ENCODE data around the gene PPP1R26. TPM values are rescaled to one million over a fixed set of nuclear protein-coding genes. Genes with fewer than 3 reads are reported as not detected.
"Not testable (repeated sequence)": the region's sequence is repeated elsewhere in the genome, so short reads cannot be mapped to it uniquely, and the experiment has no call there.

PPP1R26 gene
- total RNA-seq, 2 donors from 2014 or later, result 18.9 to 19.7 TPM

GRCh38 chr9:135454737-135455136 is 24.8 kb upstream of the PPP1R26 start:
- no peak for DNase-seq
- Histone ChIP-seq H3K4me1 (no peaks in the 10 kb centered on the region), H3K9ac (ENCODE audit: low read depth in 2 of 2, low read length in 2 of 2) (no peak overlapping the region), H3K9me3 (no peaks in the 10 kb centered on the region), H3K27me3 (no peaks in the 10 kb centered on the region), H3K27ac (no peak overlapping the region), H3K36me3 (no peaks in the 10 kb centered on the region), H3K4me3 (no peak overlapping the region)
- intact Hi-C loops (cut with DNase I), result no loop called here
- TF ChIP-seq CTCF (IDR thresholded peaks at IDR 0.05), result no peak

GRCh38 chr9:135455401-135456030 is 24.1 kb upstream of the PPP1R26 start:
- Histone ChIP-seq H3K4me3 (no peak overlapping the region), H3K4me1 (no peaks in the 10 kb centered on the region), H3K9me3 (no peaks in the 10 kb centered on the region), H3K27ac (no peak overlapping the region), H3K9ac (ENCODE audit: low read depth in 2 of 2, low read length in 2 of 2) (no peak overlapping the region), H3K36me3 (no peaks in the 10 kb centered on the region), H3K27me3 (no peaks in the 10 kb centered on the region)
- intact Hi-C loops (cut with DNase I), result no loop called here
- no peak for TF ChIP-seq CTCF (IDR thresholded peaks at IDR 0.05)
- no peak for DNase-seq

- Histone ChIP-seq H3K27me3 (no peaks in the 10 kb centered on the region), H3K4me3 (no peak overlapping the region), H3K9ac (ENCODE audit: low read depth in 2 of 2, low read length in 2 of 2) (no peak overlapping the region), H3K4me1 (no peaks in the 10 kb centered on the region), H3K9me3 (no peaks in the 10 kb centered on the region), H3K27ac (no peak overlapping the region), H3K36me3 (no peaks in the 10 kb centered on the region)
- intact Hi-C loops (cut with DNase I), result no loop called here
- no peak for TF ChIP-seq CTCF (IDR thresholded peaks at IDR 0.05)
- DNase-seq, result no peak
Observed at GRCh38 chr9:135456436-135457104, 23.0 kb upstream of the PPP1R26 start.

GRCh38 chr9:135458478-135458877 is 21.1 kb upstream of the PPP1R26 start:
- H3K9ac ChIP-seq (ENCODE audit: low read depth in 2 of 2, low read length in 2 of 2); H3K27me3 ChIP-seq; intact Hi-C loops (cut with DNase I); H3K4me3 ChIP-seq; DNase-seq; H3K27ac ChIP-seq; H3K36me3 ChIP-seq; H3K4me1 ChIP-seq; H3K9me3 ChIP-seq: not testable (repeated sequence)

GRCh38 chr9:135461936-135462335 is 17.6 kb upstream of the PPP1R26 start:
- H3K9ac ChIP-seq (ENCODE audit: low read depth in 2 of 2, low read length in 2 of 2), result no peak overlapping the region
- no peak for TF ChIP-seq CTCF (IDR thresholded peaks at IDR 0.05)
- DNase-seq, result no peak

GRCh38 chr9:135463140-135463539 is 16.4 kb upstream of the PPP1R26 start:
- Histone ChIP-seq H3K9ac (ENCODE audit: low read depth in 2 of 2, low read length in 2 of 2) (no peak overlapping the region), H3K27ac (no peak overlapping the region), H3K27me3 (no peaks in the 10 kb centered on the region), H3K4me1 (no peaks in the 10 kb centered on the region), H3K4me3 (no peak overlapping the region), H3K9me3 (no peaks in the 10 kb centered on the region), H3K36me3 (no peaks in the 10 kb centered on the region)
- no peak for DNase-seq
- intact Hi-C loops (cut with DNase I), result no loop called here
- TF ChIP-seq CTCF (IDR thresholded peaks at IDR 0.05), result no peak

More at GRCh38 chr9:135461936-135462335, 17.6 kb upstream of the PPP1R26 start:
- Histone ChIP-seq H3K27me3 (no peaks in the 10 kb centered on the region), H3K36me3 (no peaks in the 10 kb centered on the region), H3K27ac (no peak overlapping the region), H3K4me1 (no peaks in the 10 kb centered on the region), H3K9me3 (no peaks in the 10 kb centered on the region), H3K4me3 (no peak overlapping the region)
- intact Hi-C loops (cut with DNase I), result no loop called here
